H9 (cell line): ENCODE measurements around the gene FUT8. TPM values are rescaled to one million over a fixed set of nuclear protein-coding genes. Genes with fewer than 3 reads are reported as not detected.

Experiments
- DNase-seq: peaks from one replicate; pipeline ENCODE4 v3.0.0-alpha.2; 2017
- H2AFZ ChIP-seq: one replicate; pipeline ENCODE4 v1.6.1; 2013; ENCODE audit warnings: mild to moderate bottlenecking, low read length, control low read depth, moderate library complexity
- H2AK5ac ChIP-seq: 2 replicates; pipeline ENCODE4 v1.6.1; 2013; ENCODE audit warnings: low read length, control low read depth, mixed read lengths; ENCODE audit not compliant: insufficient read length
- H2BK120ac ChIP-seq: one replicate; pipeline ENCODE4 v1.6.1; 2013; ENCODE audit warnings: low read depth, mild to moderate bottlenecking, low read length, control low read depth, inconsistent platforms; ENCODE audit not compliant: poor library complexity, severe bottlenecking
- H2BK12ac ChIP-seq: 2 replicates; pipeline ENCODE4 v1.6.1; 2013; ENCODE audit warnings: low read length, control low read depth, mixed read lengths, low read depth; ENCODE audit not compliant: insufficient read length
- H2BK15ac ChIP-seq: 2 replicates; pipeline ENCODE4 v1.6.1; 2013; ENCODE audit warnings: low read depth, low read length, control low read depth
- H2BK20ac ChIP-seq: one replicate; pipeline ENCODE4 v1.6.1; 2013; ENCODE audit warnings: low read depth, mild to moderate bottlenecking, low read length, control low read depth, inconsistent platforms; ENCODE audit not compliant: poor library complexity, severe bottlenecking
- H2BK5ac ChIP-seq: 2 replicates; pipeline ENCODE4 v1.6.1; 2013; ENCODE audit warnings: low read length, control low read depth, mixed read lengths; ENCODE audit not compliant: insufficient read length
- H3K14ac ChIP-seq: 2 replicates; pipeline ENCODE4 v1.6.1; 2013; ENCODE audit warnings: low read length, control low read depth; ENCODE audit not compliant: insufficient read depth
- H3K18ac ChIP-seq: 2 replicates; pipeline ENCODE4 v1.6.1; 2013; ENCODE audit warnings: low read depth, mild to moderate bottlenecking, mixed read lengths, low read length, control low read depth; ENCODE audit not compliant: insufficient read length
- H3K23ac ChIP-seq: 2 replicates; pipeline ENCODE4 v1.6.1; 2013; ENCODE audit warnings: low read length, control low read depth, mixed read lengths, low read depth; ENCODE audit not compliant: insufficient read length
- H3K23me2 ChIP-seq: 2 replicates; pipeline ENCODE4 v1.6.1; 2013; ENCODE audit warnings: low read depth, mild to moderate bottlenecking, mixed read lengths, low read length, control low read depth; ENCODE audit not compliant: insufficient read length, poor library complexity, severe bottlenecking
- H3K27ac ChIP-seq: 2 replicates; pipeline ENCODE4 v1.5.1; 2013; ENCODE audit warnings: low read length, control low read depth, mixed read lengths, low read depth; ENCODE audit not compliant: insufficient read length
- H3K27me3 ChIP-seq: 2 replicates; pipeline ENCODE4 v1.6.1; 2013; ENCODE audit warnings: low read length, control low read depth, inconsistent platforms; ENCODE audit not compliant: insufficient read depth
- H3K4ac ChIP-seq: 2 replicates; pipeline ENCODE4 v1.6.1; 2013; ENCODE audit warnings: low read depth, mild to moderate bottlenecking, control low read depth, inconsistent platforms, low read length, moderate library complexity
- H3K4me1 ChIP-seq: 2 replicates; pipeline ENCODE4 v1.6.1; 2013; ENCODE audit warnings: low read length, control low read depth, inconsistent platforms; ENCODE audit not compliant: insufficient read depth
- H3K4me2 ChIP-seq: 2 replicates; pipeline ENCODE4 v1.6.1; 2013; ENCODE audit warnings: low read length, control low read depth, mixed read lengths; ENCODE audit not compliant: insufficient read length, insufficient read depth
- H3K56ac ChIP-seq: 2 replicates; pipeline ENCODE4 v1.6.1; 2013; ENCODE audit warnings: low read depth, mild to moderate bottlenecking, mixed read lengths, low read length, control low read depth; ENCODE audit not compliant: insufficient read length
- H3K79me1 ChIP-seq: 2 replicates; pipeline ENCODE4 v1.6.1; 2013; ENCODE audit warnings: low read depth, mild to moderate bottlenecking, moderate library complexity, low read length, control low read depth, inconsistent platforms; ENCODE audit not compliant: insufficient read depth, poor library complexity, severe bottlenecking
- H3K79me2 ChIP-seq: 2 replicates; pipeline ENCODE4 v1.6.1; 2013; ENCODE audit warnings: low read length, control low read depth, inconsistent platforms; ENCODE audit not compliant: insufficient read depth
- H3K9ac ChIP-seq: 2 replicates; pipeline ENCODE4 v1.6.1; 2013; ENCODE audit warnings: low read length, control low read depth, mixed read lengths; ENCODE audit not compliant: insufficient read length; ENCODE audit errors: extremely low read depth
- H3K9me3 ChIP-seq: one replicate; pipeline ENCODE4 v1.6.1; 2013; ENCODE audit warnings: low read depth, low read length, inconsistent platforms; ENCODE audit not compliant: control insufficient read depth
- H3T11ph ChIP-seq: one replicate; pipeline ENCODE4 v1.6.1; 2013; ENCODE audit warnings: mild to moderate bottlenecking, low read length, control low read depth, inconsistent platforms
- H4K20me1 ChIP-seq: one replicate; pipeline ENCODE4 v1.6.1; 2013; ENCODE audit not compliant: control insufficient read depth, insufficient read length, insufficient read depth
- H4K5ac ChIP-seq: 2 replicates; pipeline ENCODE4 v1.6.1; 2013; ENCODE audit warnings: low read depth, mild to moderate bottlenecking, mixed read lengths, low read length, control low read depth; ENCODE audit not compliant: insufficient read length
- H4K8ac ChIP-seq: replicated peaks from 2 replicates; pipeline ENCODE4 v1.6.1; 2013; ENCODE audit warnings: low read length, control low read depth, mixed read lengths, low read depth; ENCODE audit not compliant: insufficient read length
- H4K91ac ChIP-seq: 2 replicates; pipeline ENCODE4 v1.6.1; 2013; ENCODE audit warnings: low read depth, mild to moderate bottlenecking, moderate library complexity, mixed read lengths, low read length, control low read depth; ENCODE audit not compliant: insufficient read length
- H3K27ac Mint-ChIP-seq, 3 experiments: 2 replicates in 2 of 3; 3 replicates in 1 of 3; pipeline ENCODE4 v1.8.0; 2020 to 2021; ENCODE audit warnings: mixed read lengths in 3 of 3, mild to moderate bottlenecking in 1 of 3, moderate library complexity in 1 of 3
- H3K27me3 Mint-ChIP-seq: 2 replicates; pipeline ENCODE4 v1.8.0; 2021; ENCODE audit warnings: low read depth, mild to moderate bottlenecking, moderate library complexity, mixed read lengths
- H3K36me3 Mint-ChIP-seq, 3 experiments: 2 replicates in 2 of 3; 3 replicates in 1 of 3; pipeline ENCODE4 v1.8.0; 2020 to 2021; ENCODE audit warnings: low read depth in 3 of 3, mixed read lengths in 3 of 3; ENCODE audit not compliant: insufficient read depth in 1 of 3
- H3K4me1 Mint-ChIP-seq, 2 experiments: 2 replicates each; pipeline ENCODE4 v1.8.0; 2020; ENCODE audit warnings: mixed read lengths in 2 of 2
- H3K4me3 Mint-ChIP-seq, 2 experiments: 2 replicates in 1 of 2; 3 replicates in 1 of 2; pipeline ENCODE4 v1.8.0; 2020 to 2021; ENCODE audit warnings: mild to moderate bottlenecking in 2 of 2, mixed read lengths in 2 of 2, moderate library complexity in 1 of 2
- H3K9me3 Mint-ChIP-seq, 2 experiments: 2 replicates in 1 of 2; 3 replicates in 1 of 2; pipeline ENCODE4 v1.8.0; 2020; ENCODE audit warnings: mild to moderate bottlenecking in 2 of 2, mixed read lengths in 2 of 2, moderate library complexity in 1 of 2
- CTCF ChIP-seq: fragments of 200-600 bp; sonication (generic); conservative IDR thresholded peaks from 3 replicates; pipeline ENCODE4 v1.8.0; 2021; ENCODE audit warnings: antibody characterized with exemption, mild to moderate bottlenecking
- WGBS: extraction: QIAGEN DNeasy Blood & Tissue Kit; methylation state at CpG from one replicate; pipeline ENCODE4 v1.1.7; 2013; ENCODE audit warnings: missing lambda C conversion rate, low lambda C conversion rate, mixed read lengths; ENCODE audit not compliant: insufficient read length; ENCODE audit errors: extremely low coverage; 5-methylcytosine and 5-hydroxymethylcytosine counted together
- total RNA-seq: library from RNA; stranded (reverse); gene quantifications from 2 replicates; pipeline ENCODE4 v1.2.1, GENCODE V29; 2021

FUT8 gene
- total RNA-seq, 1 experiment from 2014 or later: 44.3 TPM

GRCh38 chr14:65414961-65415589 is 2.5 kb downstream of the FUT8 start:
- Histone ChIP-seq H2BK5ac (no peak overlapping the region), H4K5ac (no peak overlapping the region), H4K8ac (no peak overlapping the region), H3K27ac (no peak overlapping the region), H3K4ac (no peak overlapping the region), H3K9me3 (no peaks in the 10 kb centered on the region), H3K79me1 (no peaks in the 10 kb centered on the region), H4K20me1 (no peaks in the 10 kb centered on the region), H2BK15ac (no peak overlapping the region), H2AFZ (no peak overlapping the region), H2BK120ac (no peak overlapping the region), H3T11ph (no peak overlapping the region), H4K91ac (no peak overlapping the region), H2BK12ac (no peak overlapping the region), H3K4me1 (no peaks in the 10 kb centered on the region), H3K79me2 (no peaks in the 10 kb centered on the region), H3K18ac (no peak overlapping the region), H3K23ac (no peak overlapping the region), H3K14ac (no peak overlapping the region), H2BK20ac (no peak overlapping the region), H3K27me3 (no peaks in the 10 kb centered on the region), H3K23me2 (peaks cover 10% of the 10 kb centered on the region), H3K9ac (no peak overlapping the region), H3K4me2 (no peak overlapping the region), H3K56ac (no peak overlapping the region), H2AK5ac (no peak overlapping the region)
- H3K36me3 Mint-ChIP-seq: peaks cover 0 to 2% (median 0%) of the 10 kb centered on the region in 3 experiments; a peak in 1 of 7 replicates
- H3K9me3 Mint-ChIP-seq: no peaks in the 10 kb centered on the region; a peak in 1 of 5 replicates
- H3K27ac Mint-ChIP-seq: no peak overlapping the region
- no peak for DNase-seq
- H3K4me3 Mint-ChIP-seq: no peak overlapping the region; a peak in 1 of 5 replicates
- H3K4me1 Mint-ChIP-seq: peaks cover 23 to 24% of the 10 kb centered on the region in 2 experiments
- H3K27me3 Mint-ChIP-seq: peaks cover 4% of the 10 kb centered on the region
- TF ChIP-seq CTCF: peak; percentile 70
- no CpG with 5 or more reads among the region's 3 CpGs for WGBS
